ENCODE measurements around the gene PAM.

DNA sequence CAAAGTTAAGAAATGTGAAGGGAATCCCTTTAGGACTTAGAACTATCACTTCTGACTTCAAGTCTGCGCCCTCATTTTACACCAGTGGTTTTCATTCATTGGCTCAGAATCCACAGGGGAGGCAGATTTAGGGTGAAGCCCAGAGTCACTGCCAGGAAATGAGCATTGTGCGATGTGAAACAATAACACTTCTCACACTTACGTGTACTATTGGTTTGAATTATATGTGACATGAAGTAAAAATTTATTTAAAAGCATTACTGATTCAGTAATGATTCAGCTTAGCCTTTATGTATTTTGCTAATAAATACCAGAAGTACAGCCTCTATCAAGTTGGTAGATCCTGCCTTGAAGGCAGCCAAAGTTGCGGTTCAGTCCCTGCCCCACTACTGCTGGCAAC is 98.6 kb downstream of the PAM start:
- TF ChIP-seq POLR2A (IDR thresholded peaks at IDR 0.05) = no peak
- TF ChIP-seq, protein P1, sequence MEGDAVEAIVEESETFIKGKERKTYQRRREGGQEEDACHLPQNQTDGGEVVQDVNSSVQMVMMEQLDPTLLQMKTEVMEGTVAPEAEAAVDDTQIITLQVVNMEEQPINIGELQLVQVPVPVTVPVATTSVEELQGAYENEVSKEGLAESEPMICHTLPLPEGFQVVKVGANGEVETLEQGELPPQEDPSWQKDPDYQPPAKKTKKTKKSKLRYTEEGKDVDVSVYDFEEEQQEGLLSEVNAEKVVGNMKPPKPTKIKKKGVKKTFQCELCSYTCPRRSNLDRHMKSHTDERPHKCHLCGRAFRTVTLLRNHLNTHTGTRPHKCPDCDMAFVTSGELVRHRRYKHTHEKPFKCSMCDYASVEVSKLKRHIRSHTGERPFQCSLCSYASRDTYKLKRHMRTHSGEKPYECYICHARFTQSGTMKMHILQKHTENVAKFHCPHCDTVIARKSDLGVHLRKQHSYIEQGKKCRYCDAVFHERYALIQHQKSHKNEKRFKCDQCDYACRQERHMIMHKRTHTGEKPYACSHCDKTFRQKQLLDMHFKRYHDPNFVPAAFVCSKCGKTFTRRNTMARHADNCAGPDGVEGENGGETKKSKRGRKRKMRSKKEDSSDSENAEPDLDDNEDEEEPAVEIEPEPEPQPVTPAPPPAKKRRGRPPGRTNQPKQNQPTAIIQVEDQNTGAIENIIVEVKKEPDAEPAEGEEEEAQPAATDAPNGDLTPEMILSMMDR (IDR thresholded peaks at IDR 0.05) = no peak

Measured in testis (tissue), 2 donors.